CD14-positive monocyte (primary cell): ENCODE results near the gene CHD6. TPM values are rescaled to one million over a fixed set of nuclear protein-coding genes. Genes with fewer than 3 reads are reported as not detected.
A peak's percentile ranks its signal among the peaks of the same experiment; 100 is the strongest.

Experiments used
- DNase-seq, 3 donors: peaks; one replicate each; pipeline ENCODE4 v3.0.0-alpha.2; 2011 to 2022
- H2AFZ ChIP-seq: 2 replicates; pipeline ENCODE4 v1.6.0; 2012; ENCODE audit warnings: mild to moderate bottlenecking, low read depth, low read length, inconsistent platforms; ENCODE audit not compliant: insufficient read depth, poor library complexity, severe bottlenecking
- H3K27ac ChIP-seq, 2 donors: 1 replicate in 1 of 2; 2 replicates in 1 of 2; pipeline ENCODE4 v1.5.1; 2012 to 2013; ENCODE audit warnings: low read length in 2 of 2, control low read depth in 1 of 2, inconsistent platforms in 1 of 2, low read depth in 1 of 2, mild to moderate bottlenecking in 1 of 2
- H3K27me3 ChIP-seq, 2 donors: one replicate each; pipeline versions ENCODE4 v1.6.0 to v1.6.1; 2011 to 2013; ENCODE audit warnings: low read length in 2 of 2; ENCODE audit not compliant: control insufficient read depth in 2 of 2, insufficient read depth in 2 of 2
- H3K36me3 ChIP-seq, 2 donors: replicated peaks in 1 of 2; 1 replicate in 1 of 2; 2 replicates in 1 of 2; pipeline versions ENCODE4 v1.5.1 to v1.6.1; 2012 to 2013; ENCODE audit warnings: low read length in 2 of 2, control low read depth in 1 of 2, inconsistent platforms in 1 of 2, mild to moderate bottlenecking in 1 of 2; ENCODE audit not compliant: insufficient read depth in 2 of 2, control insufficient read depth in 1 of 2
- H3K4me1 ChIP-seq, 2 donors: 1 replicate in 1 of 2; 2 replicates in 1 of 2; pipeline versions ENCODE4 v1.5.1 to v1.6.1; 2012 to 2013; ENCODE audit warnings: low read length in 2 of 2, control low read depth in 1 of 2, inconsistent platforms in 1 of 2, mild to moderate bottlenecking in 1 of 2, moderate library complexity in 1 of 2; ENCODE audit not compliant: insufficient read depth in 2 of 2, control insufficient read depth in 1 of 2
- H3K4me2 ChIP-seq: replicated peaks from 2 replicates; pipeline ENCODE3; 2012; ENCODE audit warnings: low read length, moderate library complexity, mild to moderate bottlenecking; ENCODE audit not compliant: poor library complexity, severe bottlenecking; ENCODE audit errors: extremely low read depth
- H3K4me3 ChIP-seq, 3 experiments: fragments of 200-600 bp in 1 of 3; sonication (generic) in 1 of 3; replicated peaks in 1 of 3; 1 replicate in 2 of 3; 2 replicates in 1 of 3; pipeline ENCODE4 v1.5.1; 2011 to 2013; ENCODE audit warnings: low read length in 3 of 3, mild to moderate bottlenecking in 3 of 3, control low read depth in 2 of 3, low read depth in 2 of 3, inconsistent platforms in 1 of 3, moderate library complexity in 1 of 3
- H3K79me2 ChIP-seq: 2 replicates; pipeline ENCODE4 v1.6.0; 2012; ENCODE audit warnings: mild to moderate bottlenecking, control low read depth, inconsistent platforms, low read length, moderate library complexity; ENCODE audit not compliant: insufficient read depth
- H3K9ac ChIP-seq: 2 replicates; pipeline ENCODE4 v1.6.0; 2017; ENCODE audit warnings: low read length, mild to moderate bottlenecking; ENCODE audit not compliant: insufficient read depth, poor library complexity, severe bottlenecking
- H3K9me3 ChIP-seq, 2 donors: replicated peaks in 1 of 2; 1 replicate in 1 of 2; 2 replicates in 1 of 2; pipeline versions ENCODE4 v1.5.1 to v1.6.1; 2012 to 2013; ENCODE audit warnings: low read length in 2 of 2, control low read depth in 1 of 2; ENCODE audit not compliant: control insufficient read depth in 1 of 2, insufficient read depth in 1 of 2
- H4K20me1 ChIP-seq: 2 replicates; pipeline ENCODE4 v1.6.0; 2012; ENCODE audit warnings: mild to moderate bottlenecking, low read length, control low read depth, moderate library complexity; ENCODE audit not compliant: insufficient read depth
- H3K27ac Mint-ChIP-seq, 7 donors: one replicate each; pipeline ENCODE4 v1.8.0; 2020; ENCODE audit warnings: mild to moderate bottlenecking in 7 of 7, mixed read lengths in 7 of 7, moderate library complexity in 6 of 7, inconsistent platforms in 2 of 7
- H3K27me3 Mint-ChIP-seq, 3 donors: one replicate each; pipeline ENCODE4 v1.8.0; 2021 to 2022; ENCODE audit warnings: low read depth in 3 of 3, mild to moderate bottlenecking in 3 of 3, mixed read lengths in 3 of 3, moderate library complexity in 3 of 3, inconsistent platforms in 1 of 3
- H3K36me3 Mint-ChIP-seq, 2 donors: one replicate each; pipeline ENCODE4 v1.8.0; 2020; ENCODE audit warnings: mixed read lengths in 2 of 2, inconsistent platforms in 1 of 2, mild to moderate bottlenecking in 1 of 2
- H3K4me1 Mint-ChIP-seq: one replicate; pipeline ENCODE4 v1.8.0; 2020; ENCODE audit warnings: mild to moderate bottlenecking, mixed read lengths
- H3K4me3 Mint-ChIP-seq, 2 donors: one replicate each; pipeline ENCODE4 v1.8.0; 2020; ENCODE audit warnings: mild to moderate bottlenecking in 2 of 2, mixed read lengths in 2 of 2, moderate library complexity in 1 of 2
- H3K9me3 Mint-ChIP-seq, 7 donors: one replicate each; pipeline ENCODE4 v1.8.0; 2020 to 2022; ENCODE audit warnings: mixed read lengths in 7 of 7, mild to moderate bottlenecking in 6 of 7, moderate library complexity in 6 of 7, inconsistent platforms in 2 of 7
- WGBS: methylation state at CpG from one replicate; pipeline ENCODE4 v1.1.5; 2013; ENCODE audit warnings: missing lambda C conversion rate; ENCODE audit not compliant: insufficient coverage; 5-methylcytosine and 5-hydroxymethylcytosine counted together
- intact Hi-C, 2 donors: fragments of 100-400 bp; cut with micrococcal nuclease; formaldehyde crosslinking; loops; one replicate each; pipeline versions ENCODE4 v1.15.0 to v1.15.1; 2023
- polyA plus RNA-seq, 3 donors: library from polyadenylated mRNA; depleted of rRNA in 1 of 3; unstranded in 2 of 3; stranded (reverse) in 1 of 3; fragments of 300-500 nt in 2 of 3; fragments of >200 nt in 1 of 3; fragmentation: Illumina TruSeq in 2 of 3; gene quantifications; 1 replicate in 2 of 3; 2 replicates in 1 of 3; pipeline ENCODE4 v1.2.3, GENCODE V29; 2012 to 2021
- TF ChIP-seq, protein P1 (sequence below): fragments of 200-600 bp; IDR thresholded peaks from one replicate; pipeline ENCODE4 v1.8.0; 2022; ENCODE audit warnings: antibody characterized with exemption, mild to moderate bottlenecking

The CHD6 gene
- polyA plus RNA-seq, 3 donors, result 12.9 to 19.6 (median 13.0) TPM

DNA sequence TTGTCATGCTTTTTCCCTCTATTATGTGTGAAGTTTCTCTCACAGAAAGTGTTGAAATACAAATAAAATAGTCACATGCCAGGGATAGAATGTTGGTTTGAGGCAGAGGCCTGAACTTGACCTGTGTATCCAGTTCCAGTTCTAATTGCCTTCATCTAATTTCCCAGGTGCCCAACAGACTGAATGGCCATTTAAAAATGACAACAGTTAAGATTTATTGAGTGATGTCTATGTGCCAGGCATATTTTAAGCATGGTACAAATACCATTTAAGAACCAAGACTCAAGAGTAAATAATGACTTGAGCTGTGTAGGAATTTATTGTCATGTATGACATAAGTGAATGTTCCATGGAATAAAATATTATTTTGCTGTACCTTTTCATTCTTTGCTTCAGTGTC lies 163.9 kb downstream of the CHD6 start:
- intact Hi-C loops, result no loop called here
- Histone ChIP-seq H3K36me3 (peaks cover 78 to 98% of the 10 kb centered on the region in 2 donors), H3K4me3 (no peak overlapping the region), H3K79me2 (no peaks in the 10 kb centered on the region), H2AFZ (no peak overlapping the region), H3K9ac (no peak overlapping the region), H3K4me2 (no peak overlapping the region), H3K27me3 (no peaks in the 10 kb centered on the region), H4K20me1 (no peaks in the 10 kb centered on the region), H3K27ac (no peak overlapping the region), H3K4me1 (no peaks in the 10 kb centered on the region), H3K9me3 (no peaks in the 10 kb centered on the region)
- H3K27ac Mint-ChIP-seq, result no peak overlapping the region
- H3K27me3 Mint-ChIP-seq, result no peaks in the 10 kb centered on the region
- DNase-seq, result no peak
- no peaks in the 10 kb centered on the region for H3K9me3 Mint-ChIP-seq
- H3K4me1 Mint-ChIP-seq, result peaks cover 7% of the 10 kb centered on the region
- TF ChIP-seq, protein P1, sequence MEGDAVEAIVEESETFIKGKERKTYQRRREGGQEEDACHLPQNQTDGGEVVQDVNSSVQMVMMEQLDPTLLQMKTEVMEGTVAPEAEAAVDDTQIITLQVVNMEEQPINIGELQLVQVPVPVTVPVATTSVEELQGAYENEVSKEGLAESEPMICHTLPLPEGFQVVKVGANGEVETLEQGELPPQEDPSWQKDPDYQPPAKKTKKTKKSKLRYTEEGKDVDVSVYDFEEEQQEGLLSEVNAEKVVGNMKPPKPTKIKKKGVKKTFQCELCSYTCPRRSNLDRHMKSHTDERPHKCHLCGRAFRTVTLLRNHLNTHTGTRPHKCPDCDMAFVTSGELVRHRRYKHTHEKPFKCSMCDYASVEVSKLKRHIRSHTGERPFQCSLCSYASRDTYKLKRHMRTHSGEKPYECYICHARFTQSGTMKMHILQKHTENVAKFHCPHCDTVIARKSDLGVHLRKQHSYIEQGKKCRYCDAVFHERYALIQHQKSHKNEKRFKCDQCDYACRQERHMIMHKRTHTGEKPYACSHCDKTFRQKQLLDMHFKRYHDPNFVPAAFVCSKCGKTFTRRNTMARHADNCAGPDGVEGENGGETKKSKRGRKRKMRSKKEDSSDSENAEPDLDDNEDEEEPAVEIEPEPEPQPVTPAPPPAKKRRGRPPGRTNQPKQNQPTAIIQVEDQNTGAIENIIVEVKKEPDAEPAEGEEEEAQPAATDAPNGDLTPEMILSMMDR, result no peak
- no peak overlapping the region for H3K4me3 Mint-ChIP-seq
- peaks cover 81 to 84% of the 10 kb centered on the region in 2 donors for H3K36me3 Mint-ChIP-seq

GRCh38 chr20:41453010-41453950 lies 164.9 kb downstream of the CHD6 start:
- peaks cover 78 to 98% of the 10 kb centered on the region in 2 donors for H3K36me3 ChIP-seq
- Mint-ChIP-seq H3K36me3 (peaks cover 85 to 86% of the 10 kb centered on the region in 2 donors), H3K9me3 (no peaks in the 10 kb centered on the region), H3K27me3 (no peaks in the 10 kb centered on the region), H3K4me3 (no peak overlapping the region), H3K4me1 (peaks cover 7% of the 10 kb centered on the region), H3K27ac (peak overlapping the region in 3 of 7 donors; percentile 11 to 43 (median 17))
- no peaks in the 10 kb centered on the region for H3K4me1 ChIP-seq
- H3K4me3 ChIP-seq, result no peak overlapping the region
- no peaks in the 10 kb centered on the region for H4K20me1 ChIP-seq
- H3K9me3 ChIP-seq, result no peaks in the 10 kb centered on the region
- H3K27me3 ChIP-seq, result no peaks in the 10 kb centered on the region
- WGBS, result 79% methylated on average over 11 of the region's 12 CpGs
- intact Hi-C loops, result no loop called here
- no peak for DNase-seq
- no peak overlapping the region for H2AFZ ChIP-seq
- H3K9ac ChIP-seq, result no peak overlapping the region
- H3K27ac ChIP-seq, result no peak overlapping the region
- TF ChIP-seq, protein P1, result no peak
- H3K4me2 ChIP-seq, result no peak overlapping the region
- no peaks in the 10 kb centered on the region for H3K79me2 ChIP-seq
